Nephron progenitor cell (in vitro differentiated cells): ENCODE results near the gene SRCIN1.

Source experiments
- DNase-seq: peaks from one replicate; pipeline ENCODE4 v3.0.0; 2021
- H3K27ac Mint-ChIP-seq: 2 replicates; pipeline ENCODE4 v1.8.0; 2021; ENCODE audit warnings: mild to moderate bottlenecking, moderate library complexity, mixed read lengths
- H3K27me3 Mint-ChIP-seq: 2 replicates; pipeline ENCODE4 v1.8.0; 2021; ENCODE audit warnings: mild to moderate bottlenecking, low read depth, mixed read lengths; ENCODE audit not compliant: poor library complexity
- H3K36me3 Mint-ChIP-seq: 2 replicates; pipeline ENCODE4 v1.8.0; 2021; ENCODE audit warnings: low read depth, mixed read lengths
- H3K4me1 Mint-ChIP-seq: 2 replicates; pipeline ENCODE4 v1.8.0; 2021; ENCODE audit warnings: mixed read lengths
- H3K4me3 Mint-ChIP-seq: 2 replicates; pipeline ENCODE4 v1.8.0; 2021; ENCODE audit warnings: mild to moderate bottlenecking, moderate library complexity, mixed read lengths
- H3K9me3 Mint-ChIP-seq: 2 replicates; pipeline ENCODE4 v1.8.0; 2021; ENCODE audit warnings: mild to moderate bottlenecking, moderate library complexity, mixed read lengths
- CTCF ChIP-seq: fragments of 200-600 bp; sonication (generic); IDR thresholded peaks from 2 replicates; pipeline ENCODE4 v1.5.0; 2021; ENCODE audit warnings: antibody characterized with exemption

Gene SRCIN1

GRCh38 chr17:38600906-38601305 is 4.8 kb downstream of the SRCIN1 start:
- no peak overlapping the region for H3K27ac Mint-ChIP-seq
- H3K4me3 Mint-ChIP-seq: peak overlapping the region; percentile 65
- H3K9me3 Mint-ChIP-seq: no peaks in the 10 kb centered on the region
- no peak for DNase-seq
- no peaks in the 10 kb centered on the region for H3K36me3 Mint-ChIP-seq
- TF ChIP-seq CTCF: no peak
- peaks cover 48% of the 10 kb centered on the region for H3K27me3 Mint-ChIP-seq
- H3K4me1 Mint-ChIP-seq: peaks cover 75% of the 10 kb centered on the region

DNA sequence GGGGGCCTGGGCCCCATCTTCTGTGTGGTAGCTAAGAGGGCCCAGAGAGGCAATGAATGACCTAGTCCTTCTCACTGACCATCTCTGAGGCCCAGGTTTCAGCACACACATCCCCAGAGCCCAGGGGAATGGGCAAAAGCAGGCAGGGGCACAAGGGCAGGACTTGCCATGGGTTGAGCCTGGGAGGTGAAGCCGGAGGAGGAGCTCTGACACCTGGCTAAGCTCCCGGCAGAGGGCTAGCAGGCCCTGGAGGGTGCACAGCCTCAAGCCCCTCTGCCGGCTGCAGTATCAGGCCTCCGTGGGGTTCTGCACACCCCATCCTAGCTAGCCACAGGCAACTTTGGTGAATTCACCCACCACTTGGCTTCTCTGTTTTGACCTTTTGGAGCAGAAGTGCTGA is 5.3 kb downstream of the SRCIN1 start:
- TF ChIP-seq CTCF: no peak
- H3K4me3 Mint-ChIP-seq: no peak overlapping the region

GRCh38 chr17:38599398-38599856 is 6.3 kb downstream of the SRCIN1 start:
- H3K27ac Mint-ChIP-seq: no peak overlapping the region
- H3K27me3 Mint-ChIP-seq: peaks cover 48% of the 10 kb centered on the region
- DNase-seq: no peak
- H3K4me3 Mint-ChIP-seq: no peak overlapping the region
- H3K36me3 Mint-ChIP-seq: no peaks in the 10 kb centered on the region
- no peak for TF ChIP-seq CTCF
- no peaks in the 10 kb centered on the region for H3K9me3 Mint-ChIP-seq
- H3K4me1 Mint-ChIP-seq: peaks cover 90% of the 10 kb centered on the region

More for the DNA sequence above, 5.3 kb downstream of the SRCIN1 start:
- Mint-ChIP-seq H3K36me3 (no peaks in the 10 kb centered on the region), H3K9me3 (no peaks in the 10 kb centered on the region), H3K27me3 (peaks cover 48% of the 10 kb centered on the region), H3K27ac (no peak overlapping the region), H3K4me1 (peaks cover 80% of the 10 kb centered on the region)
- no peak for DNase-seq

GRCh38 chr17:38598995-38599394 is 6.8 kb downstream of the SRCIN1 start:
- Mint-ChIP-seq H3K36me3 (no peaks in the 10 kb centered on the region), H3K27ac (no peak overlapping the region), H3K4me3 (no peak overlapping the region)

DNA sequence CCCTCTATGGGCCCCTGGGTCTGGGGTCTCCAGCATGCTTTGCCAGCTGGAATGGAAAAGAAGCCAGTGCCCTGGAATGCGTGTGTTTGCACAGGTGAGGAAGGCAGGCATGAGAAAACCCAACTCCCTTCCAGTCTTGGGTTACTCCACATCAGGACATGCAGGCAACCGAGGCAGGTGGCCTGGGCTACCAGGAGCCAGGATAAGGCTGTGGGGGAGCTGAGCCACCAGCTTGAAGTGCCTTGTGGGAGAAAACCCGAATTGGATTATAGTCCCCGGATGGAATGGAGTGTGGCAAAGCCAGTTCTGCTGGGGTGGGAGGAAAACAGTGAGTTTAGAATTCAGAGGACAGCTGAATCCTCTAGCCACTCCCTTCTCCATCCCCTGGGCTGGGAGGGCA is 7.2 kb downstream of the SRCIN1 start:
- peaks cover 92% of the 10 kb centered on the region for H3K4me1 Mint-ChIP-seq
- no peak for TF ChIP-seq CTCF
- no peak overlapping the region for H3K4me3 Mint-ChIP-seq
- H3K36me3 Mint-ChIP-seq: no peaks in the 10 kb centered on the region
- peaks cover 39% of the 10 kb centered on the region for H3K27me3 Mint-ChIP-seq
- no peaks in the 10 kb centered on the region for H3K9me3 Mint-ChIP-seq
- H3K27ac Mint-ChIP-seq: no peak overlapping the region
- peak; percentile 81 for DNase-seq

More at GRCh38 chr17:38598995-38599394, 6.8 kb downstream of the SRCIN1 start:
- TF ChIP-seq CTCF: no peak
- H3K9me3 Mint-ChIP-seq: no peaks in the 10 kb centered on the region
- peaks cover 92% of the 10 kb centered on the region for H3K4me1 Mint-ChIP-seq
- H3K27me3 Mint-ChIP-seq: peaks cover 44% of the 10 kb centered on the region
- no peak for DNase-seq

DNA sequence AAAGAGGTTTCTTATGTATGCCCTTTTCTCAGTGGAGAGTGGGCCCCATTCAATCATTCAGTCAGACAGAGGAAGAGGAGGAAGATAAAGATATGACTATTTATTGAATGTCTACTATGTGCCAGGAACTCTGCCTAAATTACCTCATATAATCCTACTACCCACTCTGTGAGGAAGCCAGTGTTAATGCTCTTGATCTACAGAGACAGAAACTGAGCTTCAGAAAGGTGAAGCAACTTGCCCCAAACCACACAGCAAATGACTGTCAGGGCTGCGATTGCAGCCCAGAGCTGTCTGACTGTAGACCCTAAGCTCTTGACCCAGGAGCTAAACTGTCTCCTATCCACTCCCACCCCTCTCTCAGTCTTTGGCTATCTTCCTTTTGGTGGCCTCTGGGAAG is 8.4 kb downstream of the SRCIN1 start:
- H3K27me3 Mint-ChIP-seq: peaks cover 32% of the 10 kb centered on the region
- TF ChIP-seq CTCF: no peak
- no peaks in the 10 kb centered on the region for H3K36me3 Mint-ChIP-seq
- no peak overlapping the region for H3K4me3 Mint-ChIP-seq
- H3K27ac Mint-ChIP-seq: no peak overlapping the region
- no peak for DNase-seq
- peaks cover 98% of the 10 kb centered on the region for H3K4me1 Mint-ChIP-seq
- H3K9me3 Mint-ChIP-seq: no peaks in the 10 kb centered on the region
